Activated effector memory CD4-positive, alpha-beta T cell treated with anti-CD3 and anti-CD28 coated beads, Interleukin-2, amount 50 U/mL, for 16 hours (primary cell): ENCODE measurements around the gene GLS.

Source experiments
- DNase-seq: peaks from one replicate; pipeline ENCODE4 v3.0.0-alpha.2; 2020

Gene GLS

DNA sequence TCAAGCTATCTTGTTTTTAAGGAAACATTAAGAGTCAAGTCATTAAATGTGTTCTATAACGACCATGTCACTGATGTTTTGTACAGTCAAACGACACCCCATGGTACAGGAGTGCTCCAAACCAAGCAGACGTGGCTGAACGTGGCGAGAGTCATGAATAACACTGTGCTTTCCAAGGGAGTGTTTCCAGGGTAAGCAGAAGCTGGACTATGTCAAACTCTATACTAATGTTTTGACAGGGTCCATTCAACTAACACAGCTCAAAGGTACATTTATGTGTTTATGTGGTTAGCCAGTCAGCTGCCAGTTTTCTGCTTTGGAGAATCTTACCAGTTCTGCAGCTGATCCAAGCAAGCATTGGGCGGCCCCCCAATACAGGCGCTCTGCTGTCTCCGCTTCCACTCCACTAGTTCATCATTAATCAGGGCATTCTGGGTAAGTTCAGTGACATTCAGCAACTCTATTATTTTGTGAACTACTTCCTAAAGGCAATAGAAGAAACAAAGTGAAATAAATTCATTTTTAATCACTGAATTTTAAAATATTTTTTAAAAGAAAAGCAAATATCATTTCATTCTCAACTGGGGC is 117.0 kb downstream of the GLS start:
- DNase-seq = no peak

DNA sequence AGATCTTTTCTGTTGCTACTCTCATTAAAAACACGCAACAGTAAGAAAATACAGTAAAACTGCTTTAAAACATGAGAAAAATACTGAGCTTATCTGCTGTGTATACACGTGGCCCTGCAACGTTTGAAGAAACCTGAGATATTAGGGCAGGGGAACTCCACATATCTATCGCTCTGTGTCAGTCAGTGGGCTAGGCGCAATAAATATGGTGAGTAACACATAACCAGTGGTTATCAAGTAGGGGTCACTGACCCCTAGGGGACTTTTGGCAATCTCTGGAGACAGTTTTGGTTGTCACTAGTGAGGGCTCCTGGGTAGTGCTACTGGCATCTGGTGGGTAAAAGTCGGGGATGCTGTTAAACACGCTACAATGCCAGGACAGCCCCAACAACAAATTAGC is 118.4 kb downstream of the GLS start:
- no peak for DNase-seq

- no peak for DNase-seq
Observed at GRCh38 chr2:190999949-191000665, 119.5 kb downstream of the GLS start.

DNA sequence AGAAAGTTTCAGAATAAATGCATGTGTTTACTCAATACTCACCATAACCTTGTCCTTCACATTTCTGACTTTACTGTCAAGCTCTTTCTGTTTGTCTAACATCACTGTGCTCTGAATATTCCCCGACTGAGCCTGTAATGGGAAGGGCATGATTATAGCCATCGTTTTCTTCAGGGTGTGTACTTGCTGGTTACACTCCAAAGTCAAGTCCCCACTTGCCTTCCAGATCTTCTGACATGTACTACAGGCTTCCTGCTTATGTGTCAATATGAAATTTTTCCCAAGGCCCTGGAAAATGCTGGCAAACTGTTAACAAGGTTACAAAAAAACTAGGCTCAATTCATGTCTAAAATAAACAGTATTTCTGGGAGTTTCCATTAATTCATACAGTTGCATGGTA is 120.4 kb downstream of the GLS start:
- no peak for DNase-seq

DNA sequence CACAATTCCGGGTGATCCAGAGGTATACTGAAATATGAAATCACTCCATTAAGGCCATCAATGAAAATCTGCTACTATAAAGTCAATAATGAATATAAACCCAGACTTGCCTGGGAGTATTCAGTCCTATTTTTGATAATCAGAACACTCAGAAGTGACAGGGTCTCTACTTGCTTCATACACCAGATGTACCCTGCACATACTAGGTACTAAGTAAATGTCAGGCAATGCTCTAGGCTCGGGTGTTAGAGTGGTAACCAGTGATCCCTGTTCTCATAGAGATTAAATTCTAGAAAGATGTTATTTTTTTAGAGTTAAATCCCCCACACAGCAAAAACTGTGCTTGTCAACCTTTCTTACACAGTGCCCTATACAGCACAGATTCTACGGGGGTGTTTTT is 121.0 kb downstream of the GLS start:
- DNase-seq = no peak

DNA sequence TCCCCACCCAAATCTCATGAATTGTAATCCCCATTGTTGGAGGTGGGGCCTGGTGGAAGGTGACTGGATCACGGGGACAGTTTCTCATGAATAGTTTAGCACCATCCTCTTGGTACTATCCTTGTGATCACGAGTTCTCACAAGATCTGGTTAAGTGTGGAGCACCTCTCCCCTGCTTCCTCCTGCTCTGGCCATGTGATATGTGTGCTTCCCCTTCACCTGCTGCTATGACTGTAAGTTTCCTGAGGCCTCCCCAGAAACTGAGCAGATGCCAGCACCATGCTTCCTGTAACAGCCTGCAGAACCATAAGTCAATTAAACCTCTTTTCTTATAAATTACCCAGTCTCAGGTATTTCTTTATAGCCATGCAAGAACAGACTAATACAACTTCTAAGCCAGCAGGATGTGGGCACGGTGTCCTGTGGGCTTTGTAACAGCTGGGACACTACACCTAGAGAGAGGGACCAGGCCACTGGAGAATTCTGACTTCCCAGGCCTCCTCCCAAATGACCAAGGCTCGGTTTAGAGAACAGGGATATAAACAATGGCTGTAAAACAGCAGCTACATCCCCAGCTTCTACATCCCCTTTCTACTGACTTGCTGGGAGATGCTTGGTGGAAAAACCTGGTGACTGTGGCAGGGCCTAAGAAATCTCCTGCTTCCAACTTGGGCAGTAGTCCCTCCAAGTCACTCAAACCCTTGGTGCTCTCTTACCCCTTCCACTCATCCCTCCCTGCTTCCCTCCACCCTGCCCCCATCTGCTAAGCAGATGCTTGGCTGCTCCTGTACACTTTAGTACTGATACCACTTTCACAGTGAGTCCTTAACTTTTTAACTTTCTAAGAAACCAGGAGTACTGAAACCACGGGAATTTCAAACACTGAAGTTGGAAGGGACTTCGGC is 123.0 kb downstream of the GLS start:
- DNase-seq = no peak

DNA sequence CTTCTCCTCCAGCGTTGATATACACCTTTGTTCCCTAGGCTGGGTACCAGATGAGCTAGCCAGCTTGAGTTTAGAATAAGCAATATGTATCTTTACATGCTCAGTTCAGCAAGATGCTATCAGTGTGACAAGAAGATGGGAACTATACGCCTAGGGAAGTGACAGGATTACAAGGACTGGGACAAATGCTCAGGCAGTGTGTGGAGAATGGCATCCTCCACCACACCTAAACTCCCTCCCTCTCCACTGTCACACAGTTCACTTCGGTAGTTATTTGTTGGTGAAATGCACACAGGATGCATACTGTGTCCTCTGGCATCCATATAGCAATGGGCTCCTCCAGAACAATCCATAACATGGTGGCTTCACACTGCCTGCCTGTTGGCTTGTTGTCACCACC is 125.7 kb downstream of the GLS start:
- DNase-seq = no peak

DNA sequence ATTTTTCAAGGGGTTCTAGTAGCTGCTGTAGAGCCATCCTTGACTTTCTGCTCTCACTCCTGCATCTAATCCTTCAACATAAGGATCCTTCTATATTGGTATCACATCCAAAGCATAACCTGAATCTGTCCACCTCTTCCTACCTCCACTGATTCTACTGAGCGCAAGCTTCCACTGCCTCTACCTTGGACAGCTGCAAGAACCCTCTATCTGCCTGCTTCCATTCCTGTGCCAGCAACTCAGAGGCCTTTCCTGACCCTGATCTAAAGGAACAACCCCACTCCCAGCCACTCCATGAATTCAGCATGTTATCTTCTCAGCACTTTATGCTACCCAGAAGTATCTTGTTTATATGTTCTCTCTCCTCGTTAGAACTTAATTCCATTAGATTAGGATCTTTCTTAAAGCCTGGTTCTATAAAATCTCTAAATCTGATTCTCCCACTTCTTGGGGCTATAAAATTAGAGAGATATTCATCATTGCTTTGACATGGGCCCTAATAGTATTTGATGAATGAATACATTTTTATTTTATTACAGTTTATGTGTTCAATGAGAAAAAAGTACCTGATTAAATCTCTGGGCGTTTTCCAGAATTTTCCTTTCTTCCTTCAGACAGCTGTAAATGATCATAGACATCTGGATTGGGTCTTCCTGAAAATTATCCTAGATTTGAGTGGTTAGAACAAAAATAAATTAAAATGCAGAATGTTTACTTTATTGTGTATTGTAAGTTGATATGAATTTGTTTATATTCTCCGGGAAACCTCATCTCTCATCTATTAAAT is 126.6 kb downstream of the GLS start:
- DNase-seq = no peak

- no peak for DNase-seq
Observed at GRCh38 chr2:191008286-191008685, 127.7 kb downstream of the GLS start.

GRCh38 chr2:191009541-191010374 is 129.1 kb downstream of the GLS start:
- no peak for DNase-seq

- DNase-seq = no peak
Observed at GRCh38 chr2:191010887-191011885, 130.6 kb downstream of the GLS start.

DNA sequence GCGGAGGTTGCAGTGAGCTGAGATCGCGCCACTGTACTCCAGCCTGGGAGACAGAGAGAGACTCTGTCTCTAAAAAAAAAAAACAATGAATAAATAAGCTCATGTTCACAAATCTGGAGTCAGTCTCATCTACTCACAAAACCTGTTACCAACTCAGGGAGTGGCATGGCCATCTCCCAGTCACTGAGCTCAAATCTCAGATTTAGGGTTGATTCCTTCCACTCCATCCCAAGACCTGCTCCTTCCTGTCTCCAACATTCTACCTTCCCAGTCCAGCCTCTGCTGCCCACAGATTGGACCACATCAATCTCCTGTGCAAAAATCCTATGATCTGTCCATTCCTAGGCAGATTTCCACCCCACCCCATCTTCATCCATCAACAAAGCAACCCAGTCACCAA is 131.7 kb downstream of the GLS start:
- DNase-seq = no peak

DNA sequence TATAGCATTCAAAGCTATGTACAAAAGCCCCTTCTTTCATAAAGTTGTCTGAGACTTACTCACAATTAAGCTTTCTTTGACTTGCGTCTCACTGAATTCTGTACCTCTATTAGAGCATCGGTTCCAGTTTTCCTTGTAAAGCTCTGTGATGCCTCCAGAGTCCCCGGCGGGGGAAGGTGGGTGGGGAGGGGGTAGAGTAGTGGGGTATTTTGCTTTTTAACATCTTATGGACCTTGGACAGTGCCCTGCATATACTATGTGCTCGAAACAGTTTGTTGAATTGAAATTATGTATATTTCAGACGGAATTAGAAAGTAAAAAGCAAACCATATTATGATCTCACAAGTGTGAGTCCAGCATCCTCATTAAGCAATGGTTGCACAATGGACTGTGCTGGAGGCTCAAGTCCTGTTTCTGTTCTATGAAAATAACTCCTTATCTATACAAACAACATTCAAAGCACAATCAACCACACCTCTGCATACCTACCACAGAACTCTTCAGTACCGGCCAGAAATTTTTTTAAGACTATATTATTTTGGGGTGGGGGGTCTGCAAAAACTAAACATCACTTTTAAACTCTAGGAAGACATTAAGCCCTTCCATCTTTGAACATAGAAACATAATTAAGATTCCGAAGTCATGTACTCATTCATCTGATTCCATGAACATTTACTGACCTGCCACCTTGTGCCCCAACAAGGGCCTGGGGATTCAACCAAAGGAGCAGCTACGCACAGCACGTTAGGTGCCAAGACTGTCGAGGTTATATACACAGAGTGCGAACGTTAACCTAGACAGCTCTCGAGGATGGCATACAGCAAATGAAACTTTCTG is 132.4 kb downstream of the GLS start:
- no peak for DNase-seq

DNA sequence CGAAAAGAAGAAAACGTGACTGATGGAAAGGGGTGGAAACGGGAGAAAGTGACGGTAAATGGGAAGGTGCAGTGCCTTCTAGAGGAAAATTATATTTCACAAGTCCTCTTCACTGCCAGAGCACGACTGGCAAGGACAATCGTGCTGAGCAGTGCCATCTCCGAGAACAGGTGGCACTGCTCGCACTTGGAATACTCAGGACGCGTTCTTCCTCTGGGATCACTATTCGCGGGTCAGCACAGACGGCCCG is 133.0 kb downstream of the GLS start:
- DNase-seq = no peak

- peak; percentile 99 for DNase-seq
Observed at GRCh38 chr2:191013932-191014652, 133.5 kb downstream of the GLS start, which contains the start of gene STAT1. Gene STAT1 (minus strand): TSS chr2:191014171. CDS start chr2:191010003, 4,168 bp downstream.

- DNase-seq = no peak
Observed at GRCh38 chr2:191014653-191015020, 134.0 kb downstream of the GLS start.
